SJCRH30 (cell line): ENCODE data around the gene NR5A1. TPM values are rescaled to one million over a fixed set of nuclear protein-coding genes. Genes with fewer than 3 reads are reported as not detected.

ENCODE experiments used
- DNase-seq, 2 experiments: peaks; one replicate each; pipeline ENCODE4 v3.0.0-alpha.2; 2015 to 2020
- H3K27ac ChIP-seq: fragments of 250-450 bp; sonication (Bioruptor Pico); 2 replicates; pipeline ENCODE4 v1.5.1; 2020; ENCODE audit warnings: mild to moderate bottlenecking, moderate library complexity
- H3K27me3 ChIP-seq: fragments of 250-450 bp; sonication (Bioruptor Pico); 2 replicates; pipeline ENCODE4 v1.5.1; 2020; ENCODE audit warnings: mild to moderate bottlenecking, moderate library complexity
- H3K36me3 ChIP-seq: fragments of 250-450 bp; sonication (Bioruptor Pico); 2 replicates; pipeline ENCODE4 v1.5.1; 2020; ENCODE audit warnings: mild to moderate bottlenecking, moderate library complexity
- H3K4me1 ChIP-seq: fragments of 250-450 bp; sonication (Bioruptor Pico); 2 replicates; pipeline ENCODE4 v1.5.1; 2020; ENCODE audit warnings: mild to moderate bottlenecking, moderate library complexity
- H3K4me3 ChIP-seq: fragments of 250-450 bp; sonication (Bioruptor Pico); 2 replicates; pipeline ENCODE4 v1.5.1; 2020; ENCODE audit warnings: mild to moderate bottlenecking, moderate library complexity
- H3K9me3 ChIP-seq: fragments of 250-450 bp; sonication (Bioruptor Pico); replicated peaks from 2 replicates; pipeline ENCODE4 v1.5.1; 2020; ENCODE audit warnings: mild to moderate bottlenecking, moderate library complexity
- total RNA-seq: library from RNA; depleted of rRNA; stranded (reverse); fragments of >200 nt; shearing (Covaris generic); gene quantifications from 2 replicates; pipeline ENCODE4 v1.2.3, GENCODE V29; 2014

The NR5A1 gene
- total RNA-seq, 1 experiment from 2014 or later = not detected

- Histone ChIP-seq H3K27ac (no peak overlapping the region), H3K4me3 (no peak overlapping the region), H3K4me1 (no peaks in the 10 kb centered on the region), H3K9me3 (no peaks in the 10 kb centered on the region), H3K27me3 (0 out of 2 replicates have a peak, but pooled peaks cover 3% of the 10 kb centered on the region), H3K36me3 (no peaks in the 10 kb centered on the region)
- DNase-seq = no peak
These were observed 51.4 kb downstream of the NR5A1 start for GRCh38 chr9:124455820-124456219.

GRCh38 chr9:124454791-124455443 lies 52.3 kb downstream of the NR5A1 start:
- DNase-seq = no peak
- H3K9me3 ChIP-seq = no peaks in the 10 kb centered on the region
- H3K27me3 ChIP-seq = 0 out of 2 replicates have a peak, but pooled peaks cover 3% of the 10 kb centered on the region
- no peak overlapping the region for H3K4me3 ChIP-seq
- no peak overlapping the region for H3K27ac ChIP-seq
- no peaks in the 10 kb centered on the region for H3K36me3 ChIP-seq
- no peaks in the 10 kb centered on the region for H3K4me1 ChIP-seq

- H3K36me3 ChIP-seq = no peaks in the 10 kb centered on the region
- H3K4me3 ChIP-seq = no peak overlapping the region
- H3K4me1 ChIP-seq = no peaks in the 10 kb centered on the region
- 0 out of 2 replicates have a peak, but pooled peaks cover 3% of the 10 kb centered on the region for H3K27me3 ChIP-seq
- no peaks in the 10 kb centered on the region for H3K9me3 ChIP-seq
- DNase-seq = no peak
- no peak overlapping the region for H3K27ac ChIP-seq
These were observed 52.9 kb downstream of the NR5A1 start for GRCh38 chr9:124454296-124454695.

- no peaks in the 10 kb centered on the region for H3K4me1 ChIP-seq
- H3K27ac ChIP-seq = no peak overlapping the region
- H3K27me3 ChIP-seq = 0 out of 2 replicates have a peak, but pooled peaks cover 3% of the 10 kb centered on the region
- no peaks in the 10 kb centered on the region for H3K9me3 ChIP-seq
- no peaks in the 10 kb centered on the region for H3K36me3 ChIP-seq
- H3K4me3 ChIP-seq = no peak overlapping the region
- no peak for DNase-seq
These were observed 53.5 kb downstream of the NR5A1 start for GRCh38 chr9:124453586-124454191.

GRCh38 chr9:124452841-124453585 lies 54.2 kb downstream of the NR5A1 start:
- no peak overlapping the region for H3K4me3 ChIP-seq
- H3K4me1 ChIP-seq = no peaks in the 10 kb centered on the region
- 0 out of 2 replicates have a peak, but pooled peaks cover 3% of the 10 kb centered on the region for H3K27me3 ChIP-seq
- no peak for DNase-seq
- H3K27ac ChIP-seq = no peak overlapping the region
- H3K36me3 ChIP-seq = no peaks in the 10 kb centered on the region
- H3K9me3 ChIP-seq = no peaks in the 10 kb centered on the region

- no peak for DNase-seq
- Histone ChIP-seq H3K36me3 (no peaks in the 10 kb centered on the region), H3K9me3 (no peaks in the 10 kb centered on the region), H3K27me3 (no peaks in the 10 kb centered on the region), H3K27ac (no peak overlapping the region), H3K4me1 (no peaks in the 10 kb centered on the region), H3K4me3 (no peak overlapping the region)
These were observed 54.9 kb downstream of the NR5A1 start for GRCh38 chr9:124452326-124452725.

- DNase-seq = no peak
- Histone ChIP-seq H3K4me3 (no peak overlapping the region), H3K36me3 (no peaks in the 10 kb centered on the region), H3K4me1 (no peaks in the 10 kb centered on the region), H3K27me3 (no peaks in the 10 kb centered on the region), H3K9me3 (no peaks in the 10 kb centered on the region), H3K27ac (no peak overlapping the region)
These were observed 56.1 kb downstream of the NR5A1 start for GRCh38 chr9:124450931-124451661.

GRCh38 chr9:124450241-124450924 lies 56.8 kb downstream of the NR5A1 start, which contains the start of gene ADGRD2:
Gene ADGRD2 (plus strand): TSS chr9:124450451. CDS start chr9:124451667, 1,216 bp downstream.
- no peaks in the 10 kb centered on the region for H3K4me1 ChIP-seq
- H3K36me3 ChIP-seq = no peaks in the 10 kb centered on the region
- no peak within 1 kb of the TSS for H3K27ac ChIP-seq
- no peaks in the 10 kb centered on the region for H3K9me3 ChIP-seq
- DNase-seq = no peak
- no peak within 1 kb of the TSS for H3K4me3 ChIP-seq
- no peaks in the 10 kb centered on the region for H3K27me3 ChIP-seq

GRCh38 chr9:124449381-124450151 lies 57.6 kb downstream of the NR5A1 start:
- DNase-seq = no peak
- Histone ChIP-seq H3K4me3 (no peak overlapping the region), H3K27me3 (no peaks in the 10 kb centered on the region), H3K4me1 (no peaks in the 10 kb centered on the region), H3K27ac (no peak overlapping the region), H3K36me3 (no peaks in the 10 kb centered on the region), H3K9me3 (no peaks in the 10 kb centered on the region)

- Histone ChIP-seq H3K36me3 (no peaks in the 10 kb centered on the region), H3K27me3 (no peaks in the 10 kb centered on the region), H3K4me3 (no peak overlapping the region), H3K27ac (no peak overlapping the region), H3K9me3 (no peaks in the 10 kb centered on the region), H3K4me1 (no peaks in the 10 kb centered on the region)
- DNase-seq = no peak
These were observed 59.2 kb downstream of the NR5A1 start for GRCh38 chr9:124448019-124448418.

- H3K9me3 ChIP-seq = no peaks in the 10 kb centered on the region
- H3K27ac ChIP-seq = no peak overlapping the region
- no peaks in the 10 kb centered on the region for H3K27me3 ChIP-seq
- no peaks in the 10 kb centered on the region for H3K4me1 ChIP-seq
- no peaks in the 10 kb centered on the region for H3K36me3 ChIP-seq
- H3K4me3 ChIP-seq = no peak overlapping the region
- DNase-seq = no peak
These were observed 59.9 kb downstream of the NR5A1 start for GRCh38 chr9:124447297-124447661.

GRCh38 chr9:124444166-124444565 lies 63.0 kb downstream of the NR5A1 start:
- H3K27me3 ChIP-seq = no peaks in the 10 kb centered on the region
- H3K36me3 ChIP-seq = no peaks in the 10 kb centered on the region
- no peak for DNase-seq
- no peak overlapping the region for H3K4me3 ChIP-seq
- no peaks in the 10 kb centered on the region for H3K9me3 ChIP-seq
- no peaks in the 10 kb centered on the region for H3K4me1 ChIP-seq
- no peak overlapping the region for H3K27ac ChIP-seq

GRCh38 chr9:124443625-124444024 lies 63.6 kb downstream of the NR5A1 start:
- Histone ChIP-seq H3K4me1 (no peaks in the 10 kb centered on the region), H3K9me3 (no peaks in the 10 kb centered on the region), H3K4me3 (no peak overlapping the region), H3K27me3 (0 out of 2 replicates have a peak, but pooled peaks cover 4% of the 10 kb centered on the region), H3K27ac (no peak overlapping the region), H3K36me3 (no peaks in the 10 kb centered on the region)
- DNase-seq = no peak

- H3K9me3 ChIP-seq = no peaks in the 10 kb centered on the region
- 0 out of 2 replicates have a peak, but pooled peaks cover 4% of the 10 kb centered on the region for H3K27me3 ChIP-seq
- no peak for DNase-seq
- no peak overlapping the region for H3K27ac ChIP-seq
- no peaks in the 10 kb centered on the region for H3K4me1 ChIP-seq
- no peaks in the 10 kb centered on the region for H3K36me3 ChIP-seq
- no peak overlapping the region for H3K4me3 ChIP-seq
These were observed 64.4 kb downstream of the NR5A1 start for GRCh38 chr9:124442826-124443225.
